ENCODE data around the gene FGF21. TPM values are rescaled to one million over a fixed set of nuclear protein-coding genes. Genes with fewer than 3 reads are reported as not detected.

FGF21 gene
- total and polyA plus RNA-seq, 2 donors (not counting 1 experiment from before 2014, with no cell fraction given), result not detected

DNA sequence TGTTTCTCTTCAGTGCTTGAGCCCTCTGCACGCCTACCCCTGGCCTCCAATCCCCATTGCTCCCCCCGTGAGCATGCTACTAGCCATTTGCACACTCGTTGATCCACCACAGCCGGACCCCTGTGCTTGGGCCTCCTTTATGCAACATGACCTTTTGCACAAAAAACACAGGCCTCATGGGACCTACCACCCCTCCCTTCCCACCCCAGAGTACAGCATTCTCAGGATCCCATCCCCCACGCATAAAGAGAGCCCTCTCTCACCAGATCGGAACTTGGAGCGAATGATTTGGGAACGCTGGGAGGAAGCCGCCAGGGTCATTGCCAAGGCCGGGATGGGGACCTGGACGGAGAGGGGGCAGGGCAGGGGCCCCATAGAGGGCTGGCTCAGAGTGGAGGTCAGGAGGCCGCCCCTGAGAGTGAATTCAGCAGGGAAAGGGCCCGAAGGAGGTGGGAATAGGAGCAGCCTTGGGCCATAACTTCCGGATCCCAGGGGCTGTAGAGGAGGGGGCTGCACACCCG is 36.6 kb upstream of the FGF21 start:
- no peaks in the 10 kb centered on the region for H3K9me3 ChIP-seq (ENCODE audit: control insufficient read depth, insufficient read depth, low read depth, low read length)
- no peak for TF ChIP-seq EZH2 (IDR thresholded peaks at IDR 0.05; ENCODE audit: low read length, missing control alignments)
- TF ChIP-seq, protein P1, sequence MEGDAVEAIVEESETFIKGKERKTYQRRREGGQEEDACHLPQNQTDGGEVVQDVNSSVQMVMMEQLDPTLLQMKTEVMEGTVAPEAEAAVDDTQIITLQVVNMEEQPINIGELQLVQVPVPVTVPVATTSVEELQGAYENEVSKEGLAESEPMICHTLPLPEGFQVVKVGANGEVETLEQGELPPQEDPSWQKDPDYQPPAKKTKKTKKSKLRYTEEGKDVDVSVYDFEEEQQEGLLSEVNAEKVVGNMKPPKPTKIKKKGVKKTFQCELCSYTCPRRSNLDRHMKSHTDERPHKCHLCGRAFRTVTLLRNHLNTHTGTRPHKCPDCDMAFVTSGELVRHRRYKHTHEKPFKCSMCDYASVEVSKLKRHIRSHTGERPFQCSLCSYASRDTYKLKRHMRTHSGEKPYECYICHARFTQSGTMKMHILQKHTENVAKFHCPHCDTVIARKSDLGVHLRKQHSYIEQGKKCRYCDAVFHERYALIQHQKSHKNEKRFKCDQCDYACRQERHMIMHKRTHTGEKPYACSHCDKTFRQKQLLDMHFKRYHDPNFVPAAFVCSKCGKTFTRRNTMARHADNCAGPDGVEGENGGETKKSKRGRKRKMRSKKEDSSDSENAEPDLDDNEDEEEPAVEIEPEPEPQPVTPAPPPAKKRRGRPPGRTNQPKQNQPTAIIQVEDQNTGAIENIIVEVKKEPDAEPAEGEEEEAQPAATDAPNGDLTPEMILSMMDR (conservative IDR thresholded peaks at IDR 0.05 in 1 of 2, IDR thresholded peaks at IDR 0.05 in 1 of 2; ENCODE audit: low read depth in 1 of 2, low read length in 2 of 2), result no peak
- H3K27me3 ChIP-seq (ENCODE audit: control insufficient read depth, insufficient read depth, low read length), result no peaks in the 10 kb centered on the region
- no peak overlapping the region for H3K4me3 ChIP-seq (replicated peaks in 1 of 4; ENCODE audit: control extremely low read depth in 1 of 4, insufficient read depth in 1 of 4, low read depth in 3 of 4, low read length in 4 of 4)
- no peak overlapping the region for H3K9ac ChIP-seq (ENCODE audit: insufficient read depth, low read length)
- no peak overlapping the region for H2AFZ ChIP-seq (ENCODE audit: low read length)
- peaks cover 6% of the 10 kb centered on the region for H3K4me1 ChIP-seq (ENCODE audit: control insufficient read depth, extremely low read depth, insufficient read depth, low read length)
- DNase-seq (ENCODE audit: low read depth in 2 of 2), result no peak
- no peak overlapping the region for H3K4me2 ChIP-seq (ENCODE audit: extremely low read depth, insufficient read depth, low read length)
- H4K20me1 ChIP-seq (ENCODE audit: control insufficient read depth, extremely low read depth, insufficient read depth, low read length), result no peaks in the 10 kb centered on the region
- no peaks in the 10 kb centered on the region for H3K36me3 ChIP-seq (ENCODE audit: control insufficient read depth, insufficient read depth, low read length)
- H3K27ac ChIP-seq (ENCODE audit: insufficient read depth, low read length), result no peak overlapping the region
- no peaks in the 10 kb centered on the region for H3K79me2 ChIP-seq (ENCODE audit: control insufficient read depth, insufficient read depth, low read length)

DNA sequence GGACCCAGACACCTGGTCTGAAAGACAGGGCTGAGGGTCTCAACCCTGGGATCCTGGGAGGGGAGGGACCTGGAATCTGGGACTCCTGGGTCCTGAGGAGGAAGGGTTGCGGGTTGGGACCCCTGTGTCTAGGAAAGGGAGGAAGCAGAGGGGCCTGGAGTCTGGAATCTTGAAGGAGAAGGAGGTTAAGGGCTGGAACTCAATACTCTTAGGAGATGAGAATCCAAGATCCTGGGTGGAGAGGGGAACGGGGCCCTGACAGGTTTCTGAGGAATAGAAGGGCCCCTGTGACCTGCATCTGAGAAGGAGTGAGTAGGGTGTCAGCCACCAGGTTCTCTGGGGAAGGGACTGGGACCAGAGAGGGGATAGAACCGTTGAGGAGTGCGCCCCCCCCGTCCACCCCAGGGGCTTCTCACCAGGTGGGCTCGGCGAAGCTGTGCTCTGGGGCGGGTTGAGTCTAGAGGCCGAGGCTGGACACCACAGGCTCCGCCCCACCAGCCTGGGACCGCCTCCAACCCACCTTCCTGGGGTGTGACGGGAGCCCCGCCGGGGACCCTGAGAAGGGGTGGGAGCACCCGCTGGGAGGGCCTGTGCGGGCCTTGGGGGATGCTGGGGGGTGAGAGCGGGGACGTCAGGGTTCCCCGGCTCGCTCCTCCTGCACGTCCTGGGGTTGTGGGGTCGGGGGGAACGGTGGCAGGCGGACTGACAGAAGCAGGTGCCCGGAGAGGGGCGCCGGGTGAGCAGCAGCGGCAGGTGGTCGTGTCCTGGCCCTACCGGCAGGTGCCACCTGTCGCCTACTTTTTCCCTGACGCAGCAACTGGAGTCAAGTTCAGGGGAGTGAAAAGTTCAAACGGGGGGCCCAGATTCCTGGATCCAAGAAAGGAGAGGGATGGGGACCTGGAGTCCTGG is 35.8 kb upstream of the FGF21 start, which contains the start of gene MAMSTR:
Gene MAMSTR, minus strand, starts transcription at position 463 of the 909 bp plus-strand sequence. CDS start 694 bp downstream, outside the sequence.
- peak within 1 kb of the TSS; percentile 80 for H3K4me2 ChIP-seq (ENCODE audit: extremely low read depth, insufficient read depth, low read length)
- H3K4me3 ChIP-seq (replicated peaks in 1 of 4; ENCODE audit: control extremely low read depth in 1 of 4, insufficient read depth in 1 of 4, low read depth in 3 of 4, low read length in 4 of 4), result peak within 1 kb of the TSS; percentile 64 to 73 (median 68)
- no peaks in the 10 kb centered on the region for H3K9me3 ChIP-seq (ENCODE audit: control insufficient read depth, insufficient read depth, low read depth, low read length)
- TF ChIP-seq EZH2 (IDR thresholded peaks at IDR 0.05; ENCODE audit: low read length, missing control alignments), result no peak
- TF ChIP-seq, protein P1 (conservative IDR thresholded peaks at IDR 0.05 in 1 of 2, IDR thresholded peaks at IDR 0.05 in 1 of 2; ENCODE audit: low read depth in 1 of 2, low read length in 2 of 2), result no peak
- H3K27me3 ChIP-seq (ENCODE audit: control insufficient read depth, insufficient read depth, low read length), result no peaks in the 10 kb centered on the region
- H3K36me3 ChIP-seq (ENCODE audit: control insufficient read depth, insufficient read depth, low read length), result no peaks in the 10 kb centered on the region
- peaks cover 6% of the 10 kb centered on the region for H3K4me1 ChIP-seq (ENCODE audit: control insufficient read depth, extremely low read depth, insufficient read depth, low read length)
- H2AFZ ChIP-seq (ENCODE audit: low read length), result peak within 1 kb of the TSS; percentile 66
- no peak for DNase-seq (ENCODE audit: low read depth in 2 of 2)
- H3K27ac ChIP-seq (ENCODE audit: insufficient read depth, low read length), result peak within 1 kb of the TSS; percentile 88
- H3K9ac ChIP-seq (ENCODE audit: insufficient read depth, low read length), result no peak within 1 kb of the TSS
- H4K20me1 ChIP-seq (ENCODE audit: control insufficient read depth, extremely low read depth, insufficient read depth, low read length), result no peaks in the 10 kb centered on the region
- no peaks in the 10 kb centered on the region for H3K79me2 ChIP-seq (ENCODE audit: control insufficient read depth, insufficient read depth, low read length)

DNA sequence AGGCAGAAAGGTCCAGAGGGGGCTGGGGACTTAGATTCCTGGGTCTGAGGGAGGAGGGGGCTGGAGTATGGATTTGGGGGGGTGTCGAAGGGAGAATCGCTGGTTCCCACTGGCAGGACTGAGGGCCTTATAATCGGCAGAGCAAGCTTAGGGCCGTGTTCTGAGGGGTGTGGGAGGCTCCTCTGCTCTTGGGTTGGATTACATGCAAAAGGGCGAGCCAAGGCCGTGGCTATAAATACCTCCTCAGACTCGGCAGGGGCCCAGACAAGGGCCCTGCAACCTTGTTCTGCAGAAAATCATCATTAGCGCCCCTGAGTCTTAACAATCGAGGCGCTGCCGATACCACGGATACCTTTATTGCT is 35.1 kb upstream of the FGF21 start:
- Histone ChIP-seq H3K4me2 (ENCODE audit: extremely low read depth, insufficient read depth, low read length) (peak overlapping the region; percentile 80), H4K20me1 (ENCODE audit: control insufficient read depth, extremely low read depth, insufficient read depth, low read length) (no peaks in the 10 kb centered on the region), H2AFZ (ENCODE audit: low read length) (peak overlapping the region; percentile 66), H3K4me1 (ENCODE audit: control insufficient read depth, extremely low read depth, insufficient read depth, low read length) (peaks cover 4% of the 10 kb centered on the region), H3K36me3 (ENCODE audit: control insufficient read depth, insufficient read depth, low read length) (no peaks in the 10 kb centered on the region), H3K4me3 (replicated peaks in 1 of 4; ENCODE audit: control extremely low read depth in 1 of 4, insufficient read depth in 1 of 4, low read depth in 3 of 4, low read length in 4 of 4) (peak overlapping the region; percentile 64 to 73 (median 68)), H3K79me2 (ENCODE audit: control insufficient read depth, insufficient read depth, low read length) (no peaks in the 10 kb centered on the region), H3K27me3 (ENCODE audit: control insufficient read depth, insufficient read depth, low read length) (no peaks in the 10 kb centered on the region), H3K9me3 (ENCODE audit: control insufficient read depth, insufficient read depth, low read depth, low read length) (no peaks in the 10 kb centered on the region), H3K27ac (ENCODE audit: insufficient read depth, low read length) (peak overlapping the region; percentile 88), H3K9ac (ENCODE audit: insufficient read depth, low read length) (no peak overlapping the region)
- no peak for TF ChIP-seq EZH2 (IDR thresholded peaks at IDR 0.05; ENCODE audit: low read length, missing control alignments)
- TF ChIP-seq, protein P1 (conservative IDR thresholded peaks at IDR 0.05 in 1 of 2, IDR thresholded peaks at IDR 0.05 in 1 of 2; ENCODE audit: low read depth in 1 of 2, low read length in 2 of 2), result no peak
- no peak for DNase-seq (ENCODE audit: low read depth in 2 of 2)
